SHP77 treated with DMSO at 0.1 percent for 48 hours (cell line): ENCODE data around the gene CITED2.
"Not testable (repeated sequence)": the region's sequence is repeated elsewhere in the genome, so short reads cannot be mapped to it uniquely, and the experiment has no call there.

Experiments
- DNase-seq: peaks from one replicate; lab custom pipeline; 2025; lab: John Stamatoyannopoulos, UW

CITED2 gene

GRCh38 chr6:139364302-139364981 is 10.0 kb downstream of the CITED2 start:
- DNase-seq = peak; percentile 69

- DNase-seq = not testable (repeated sequence)
Measured at GRCh38 chr6:139363797-139364196, 10.7 kb downstream of the CITED2 start.

GRCh38 chr6:139363123-139363522 is 11.3 kb downstream of the CITED2 start:
- DNase-seq = not testable (repeated sequence)

- no peak for DNase-seq
Measured at GRCh38 chr6:139361211-139361610, 13.2 kb downstream of the CITED2 start.

GRCh38 chr6:139356924-139357323 is 17.5 kb downstream of the CITED2 start:
- DNase-seq = no peak

GRCh38 chr6:139355777-139356445 is 18.5 kb downstream of the CITED2 start:
- DNase-seq = no peak

- DNase-seq = no peak
Measured at GRCh38 chr6:139355172-139355571, 19.3 kb downstream of the CITED2 start.

GRCh38 chr6:139354189-139354588 is 20.3 kb downstream of the CITED2 start:
- no peak for DNase-seq

GRCh38 chr6:139349464-139350020 is 24.9 kb downstream of the CITED2 start:
- DNase-seq = no peak

- no peak for DNase-seq
Measured at GRCh38 chr6:139346392-139346791, 28.1 kb downstream of the CITED2 start.

- DNase-seq = peak; percentile 69
Measured at GRCh38 chr6:139344186-139344963, 30.1 kb downstream of the CITED2 start.

- DNase-seq = no peak
Measured at GRCh38 chr6:139343052-139343750, 31.2 kb downstream of the CITED2 start.

- DNase-seq = no peak
Measured at GRCh38 chr6:139341060-139341459, 33.4 kb downstream of the CITED2 start.

GRCh38 chr6:139338795-139339194 is 35.7 kb downstream of the CITED2 start:
- DNase-seq = no peak

- DNase-seq = no peak
Measured at GRCh38 chr6:139337830-139338229, 36.6 kb downstream of the CITED2 start.

GRCh38 chr6:139337001-139337400 is 37.4 kb downstream of the CITED2 start:
- no peak for DNase-seq

- DNase-seq = no peak
Measured at GRCh38 chr6:139336488-139336887, 38.0 kb downstream of the CITED2 start.

- DNase-seq = no peak
Measured at GRCh38 chr6:139335447-139336210, 38.8 kb downstream of the CITED2 start.

- DNase-seq = no peak
Measured at GRCh38 chr6:139334806-139335446, 39.5 kb downstream of the CITED2 start.

- no peak for DNase-seq
Measured at GRCh38 chr6:139330826-139331500, 43.5 kb downstream of the CITED2 start.
